MM.1S (cell line): ENCODE results near the gene FBXL17.
A peak's percentile ranks its signal among the peaks of the same experiment; 100 is the strongest.

Experiments used
- DNase-seq: peaks from one replicate; pipeline ENCODE4 v3.0.0-alpha.2; 2015
- H2AFZ ChIP-seq: fragments of 300-600 bp; sonication (generic); 2 replicates; pipeline ENCODE4 v1.6.0; 2016; ENCODE audit warnings: antibody characterized with exemption, low read length
- H3F3A ChIP-seq: fragments of 300-600 bp; sonication (generic); 2 replicates; pipeline ENCODE4 v1.6.1; 2016; ENCODE audit warnings: mild to moderate bottlenecking, antibody characterized with exemption, low read length, moderate library complexity, mixed read lengths; ENCODE audit not compliant: insufficient read depth
- H3K27ac ChIP-seq: fragments of 300-600 bp; sonication (generic); 2 replicates; pipeline ENCODE4 v1.5.1; 2016; ENCODE audit warnings: mild to moderate bottlenecking, low read length
- H3K27me3 ChIP-seq: fragments of 300-600 bp; sonication (generic); replicated peaks from 2 replicates; pipeline ENCODE4 v1.6.0; 2016; ENCODE audit warnings: low read length; ENCODE audit not compliant: insufficient read depth
- H3K36me3 ChIP-seq: fragments of 300-600 bp; sonication (generic); replicated peaks from 2 replicates; pipeline ENCODE4 v1.6.1; 2016; ENCODE audit warnings: mild to moderate bottlenecking, low read length, mixed read lengths; ENCODE audit not compliant: insufficient read depth
- H3K4me1 ChIP-seq: fragments of 300-600 bp; sonication (generic); 2 replicates; pipeline ENCODE4 v1.6.1; 2016; ENCODE audit warnings: low read length, mixed read lengths
- H3K4me2 ChIP-seq: fragments of 300-600 bp; sonication (generic); 2 replicates; pipeline ENCODE4 v1.6.0; 2016; ENCODE audit warnings: low read depth, low read length
- H3K4me3 ChIP-seq: fragments of 300-600 bp; sonication (generic); 2 replicates; pipeline ENCODE4 v1.5.1; 2016; ENCODE audit warnings: low read length, mixed read lengths
- H3K79me2 ChIP-seq: fragments of 300-600 bp; sonication (generic); 2 replicates; pipeline ENCODE4 v1.6.1; 2016; ENCODE audit warnings: mixed run types, low read length, mixed read lengths
- H3K9ac ChIP-seq: fragments of 300-600 bp; sonication (generic); 2 replicates; pipeline ENCODE4 v1.6.1; 2016; ENCODE audit warnings: low read length, mixed read lengths
- H3K9me2 ChIP-seq: fragments of 300-600 bp; sonication (generic); replicated peaks from 2 replicates; pipeline ENCODE4 v1.6.1; 2016; ENCODE audit warnings: mild to moderate bottlenecking, low read length, mixed read lengths; ENCODE audit not compliant: insufficient read depth
- H3K9me3 ChIP-seq: fragments of 300-600 bp; sonication (generic); replicated peaks from 2 replicates; pipeline ENCODE4 v1.6.1; 2016; ENCODE audit warnings: mild to moderate bottlenecking, low read length, mixed read lengths; ENCODE audit not compliant: insufficient read depth
- H4K20me1 ChIP-seq: fragments of 300-600 bp; sonication (generic); 2 replicates; pipeline ENCODE4 v1.6.1; 2016; ENCODE audit warnings: mild to moderate bottlenecking, low read length, moderate library complexity, mixed read lengths; ENCODE audit not compliant: insufficient read depth
- EZH2 ChIP-seq: fragments of 300-600 bp; sonication (generic); optimal IDR thresholded peaks from 2 replicates; pipeline ENCODE3; 2017; ENCODE audit warnings: low read depth, mild to moderate bottlenecking, antibody characterized with exemption, low read length, mixed read lengths
- EZH2phosphoT487 ChIP-seq: fragments of 300-600 bp; sonication (generic); IDR thresholded peaks from 2 replicates; pipeline ENCODE4 v1.6.1; 2018; ENCODE audit warnings: antibody characterized with exemption, low read length
- TF ChIP-seq, protein P1 (sequence below): fragments of 300-600 bp; sonication (generic); IDR thresholded peaks from 2 replicates; pipeline ENCODE4 v1.5.1; 2016; ENCODE audit warnings: antibody characterized with exemption, low read length, mixed read lengths

Gene FBXL17

GRCh38 chr5:108094800-108095199, 287.1 kb downstream of the FBXL17 start:
- Histone ChIP-seq H3K4me1 (no peaks in the 10 kb centered on the region), H3K9me2 (no peaks in the 10 kb centered on the region), H3F3A (no peaks in the 10 kb centered on the region), H3K27ac (no peak overlapping the region), H3K4me2 (no peak overlapping the region), H3K36me3 (no peaks in the 10 kb centered on the region), H3K4me3 (no peak overlapping the region), H3K79me2 (no peaks in the 10 kb centered on the region), H3K9me3 (no peaks in the 10 kb centered on the region), H4K20me1 (no peaks in the 10 kb centered on the region), H2AFZ (no peak overlapping the region), H3K27me3 (no peaks in the 10 kb centered on the region), H3K9ac (no peak overlapping the region)
- TF ChIP-seq EZH2phosphoT487: no peak
- no peak for TF ChIP-seq EZH2
- TF ChIP-seq, protein P1, sequence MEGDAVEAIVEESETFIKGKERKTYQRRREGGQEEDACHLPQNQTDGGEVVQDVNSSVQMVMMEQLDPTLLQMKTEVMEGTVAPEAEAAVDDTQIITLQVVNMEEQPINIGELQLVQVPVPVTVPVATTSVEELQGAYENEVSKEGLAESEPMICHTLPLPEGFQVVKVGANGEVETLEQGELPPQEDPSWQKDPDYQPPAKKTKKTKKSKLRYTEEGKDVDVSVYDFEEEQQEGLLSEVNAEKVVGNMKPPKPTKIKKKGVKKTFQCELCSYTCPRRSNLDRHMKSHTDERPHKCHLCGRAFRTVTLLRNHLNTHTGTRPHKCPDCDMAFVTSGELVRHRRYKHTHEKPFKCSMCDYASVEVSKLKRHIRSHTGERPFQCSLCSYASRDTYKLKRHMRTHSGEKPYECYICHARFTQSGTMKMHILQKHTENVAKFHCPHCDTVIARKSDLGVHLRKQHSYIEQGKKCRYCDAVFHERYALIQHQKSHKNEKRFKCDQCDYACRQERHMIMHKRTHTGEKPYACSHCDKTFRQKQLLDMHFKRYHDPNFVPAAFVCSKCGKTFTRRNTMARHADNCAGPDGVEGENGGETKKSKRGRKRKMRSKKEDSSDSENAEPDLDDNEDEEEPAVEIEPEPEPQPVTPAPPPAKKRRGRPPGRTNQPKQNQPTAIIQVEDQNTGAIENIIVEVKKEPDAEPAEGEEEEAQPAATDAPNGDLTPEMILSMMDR: no peak
- DNase-seq: no peak

DNA sequence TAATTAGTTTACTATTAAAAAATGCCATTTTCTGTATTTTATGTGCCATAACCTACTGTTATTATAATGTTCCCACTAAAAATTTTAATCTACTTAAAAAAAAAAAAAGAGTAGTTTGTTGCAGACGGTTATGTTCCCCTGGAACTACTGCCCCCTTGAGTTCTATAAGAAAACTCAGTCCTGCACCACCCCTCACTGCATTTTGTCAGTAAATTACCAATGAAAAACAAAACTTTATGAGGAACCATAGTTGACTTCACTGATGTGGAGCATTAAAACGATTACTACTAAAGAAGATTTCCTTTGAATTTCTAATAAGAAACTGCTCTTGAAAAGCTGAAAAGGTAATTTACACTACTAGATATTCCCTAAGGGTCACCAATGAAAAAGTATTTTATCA, 288.7 kb downstream of the FBXL17 start:
- Histone ChIP-seq H4K20me1 (no peaks in the 10 kb centered on the region), H3K4me1 (no peaks in the 10 kb centered on the region), H3K9ac (no peak overlapping the region), H3K4me2 (no peak overlapping the region), H2AFZ (no peak overlapping the region), H3K27ac (no peak overlapping the region), H3K9me2 (no peaks in the 10 kb centered on the region), H3K4me3 (no peak overlapping the region), H3K36me3 (no peaks in the 10 kb centered on the region), H3K9me3 (no peaks in the 10 kb centered on the region), H3K79me2 (no peaks in the 10 kb centered on the region), H3F3A (no peaks in the 10 kb centered on the region), H3K27me3 (no peaks in the 10 kb centered on the region)
- TF ChIP-seq EZH2phosphoT487 (no peak), EZH2 (no peak)
- TF ChIP-seq, protein P1: peak; percentile 4; the same call in 1 of the 2 replicates
- no peak for DNase-seq

- Histone ChIP-seq H2AFZ (no peak overlapping the region), H3K9ac (no peak overlapping the region), H4K20me1 (no peaks in the 10 kb centered on the region), H3K4me2 (no peak overlapping the region), H3K27me3 (no peaks in the 10 kb centered on the region), H3K79me2 (no peaks in the 10 kb centered on the region), H3K27ac (no peak overlapping the region), H3K9me2 (no peaks in the 10 kb centered on the region), H3F3A (no peaks in the 10 kb centered on the region), H3K9me3 (no peaks in the 10 kb centered on the region), H3K4me3 (no peak overlapping the region), H3K36me3 (no peaks in the 10 kb centered on the region), H3K4me1 (no peaks in the 10 kb centered on the region)
- TF ChIP-seq, protein P1: no peak
- TF ChIP-seq EZH2phosphoT487 (no peak), EZH2 (no peak)
- DNase-seq: no peak
Measured at GRCh38 chr5:108090946-108091345, 291.0 kb downstream of the FBXL17 start.
